Measurements from ENCODE around the gene HIVEP3. TPM values are rescaled to one million over a fixed set of nuclear protein-coding genes. Genes with fewer than 3 reads are reported as not detected.

Gene HIVEP3
- total RNA-seq, 1 donor from 2014 or later: 5.8 TPM

DNA sequence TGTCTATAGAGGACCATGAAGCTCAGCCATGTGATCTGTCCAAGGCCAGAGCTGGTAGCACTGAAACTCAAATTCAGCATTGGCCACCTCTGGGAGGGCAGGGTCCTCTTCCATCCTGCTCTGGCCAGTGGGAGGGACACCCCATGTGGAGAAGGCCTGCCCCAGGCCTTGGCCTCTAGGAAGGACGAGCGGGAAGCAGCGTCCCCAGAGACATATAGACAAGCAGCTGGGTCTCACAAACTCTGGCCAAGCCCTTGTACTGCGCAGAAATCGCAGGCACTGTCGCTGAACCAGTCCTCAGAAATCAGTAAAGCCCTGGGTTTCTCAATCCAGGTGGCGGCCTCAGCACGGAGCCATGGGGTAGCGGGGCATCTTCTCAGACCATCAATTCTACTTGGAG lies 180.7 kb downstream of the HIVEP3 start:
- TF ChIP-seq, protein P1, sequence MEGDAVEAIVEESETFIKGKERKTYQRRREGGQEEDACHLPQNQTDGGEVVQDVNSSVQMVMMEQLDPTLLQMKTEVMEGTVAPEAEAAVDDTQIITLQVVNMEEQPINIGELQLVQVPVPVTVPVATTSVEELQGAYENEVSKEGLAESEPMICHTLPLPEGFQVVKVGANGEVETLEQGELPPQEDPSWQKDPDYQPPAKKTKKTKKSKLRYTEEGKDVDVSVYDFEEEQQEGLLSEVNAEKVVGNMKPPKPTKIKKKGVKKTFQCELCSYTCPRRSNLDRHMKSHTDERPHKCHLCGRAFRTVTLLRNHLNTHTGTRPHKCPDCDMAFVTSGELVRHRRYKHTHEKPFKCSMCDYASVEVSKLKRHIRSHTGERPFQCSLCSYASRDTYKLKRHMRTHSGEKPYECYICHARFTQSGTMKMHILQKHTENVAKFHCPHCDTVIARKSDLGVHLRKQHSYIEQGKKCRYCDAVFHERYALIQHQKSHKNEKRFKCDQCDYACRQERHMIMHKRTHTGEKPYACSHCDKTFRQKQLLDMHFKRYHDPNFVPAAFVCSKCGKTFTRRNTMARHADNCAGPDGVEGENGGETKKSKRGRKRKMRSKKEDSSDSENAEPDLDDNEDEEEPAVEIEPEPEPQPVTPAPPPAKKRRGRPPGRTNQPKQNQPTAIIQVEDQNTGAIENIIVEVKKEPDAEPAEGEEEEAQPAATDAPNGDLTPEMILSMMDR (IDR thresholded peaks at IDR 0.05; ENCODE audit: insufficient read depth, low read length, poor library complexity, severe bottlenecking): no peak
- Histone ChIP-seq H3K4me3 (ENCODE audit: low read depth, low read length) (no peak overlapping the region), H3K27me3 (ENCODE audit: control insufficient read depth, insufficient read depth, low read length) (no peaks in the 10 kb centered on the region), H3K36me3 (ENCODE audit: control insufficient read depth, insufficient read depth, low read length) (no peaks in the 10 kb centered on the region)
- no peak for DNase-seq (ENCODE audit: low read depth)

DNA sequence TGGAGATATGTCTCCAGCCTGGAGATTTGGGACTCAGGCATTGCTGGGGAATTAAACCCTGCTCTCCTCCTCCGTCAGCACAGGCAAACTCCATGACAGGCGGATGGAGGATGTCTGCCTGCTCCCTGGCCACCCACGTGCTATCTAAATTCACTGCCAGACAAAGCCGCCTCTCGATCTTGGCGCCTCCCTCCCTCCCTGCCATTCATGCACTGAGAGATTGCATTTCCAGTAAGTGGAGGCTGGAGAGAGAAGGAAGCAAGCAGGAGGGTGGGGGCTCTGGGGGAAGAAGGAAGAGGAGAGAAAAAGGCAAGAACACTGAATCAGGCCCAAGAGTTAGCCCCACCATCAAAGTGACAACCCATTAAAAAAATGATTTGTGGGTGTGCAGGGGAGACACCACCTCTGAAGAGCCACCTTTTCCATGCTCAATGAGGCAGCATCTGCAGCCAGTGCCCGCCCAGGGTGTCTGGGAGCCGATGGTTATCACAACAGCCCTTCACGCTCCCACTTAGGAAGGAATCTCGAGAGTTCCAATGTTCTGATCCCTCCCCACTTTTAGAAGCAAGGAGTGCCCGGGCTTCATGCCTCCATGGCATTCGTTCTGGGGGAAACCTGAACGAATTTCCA lies 183.0 kb downstream of the HIVEP3 start:
- no peaks in the 10 kb centered on the region for H3K27me3 ChIP-seq (ENCODE audit: control insufficient read depth, insufficient read depth, low read length)
- TF ChIP-seq, protein P1 (IDR thresholded peaks at IDR 0.05; ENCODE audit: insufficient read depth, low read length, poor library complexity, severe bottlenecking): no peak
- no peaks in the 10 kb centered on the region for H3K36me3 ChIP-seq (ENCODE audit: control insufficient read depth, insufficient read depth, low read length)
- no peak overlapping the region for H3K4me3 ChIP-seq (ENCODE audit: low read depth, low read length)
- no peak for DNase-seq (ENCODE audit: low read depth)

DNA sequence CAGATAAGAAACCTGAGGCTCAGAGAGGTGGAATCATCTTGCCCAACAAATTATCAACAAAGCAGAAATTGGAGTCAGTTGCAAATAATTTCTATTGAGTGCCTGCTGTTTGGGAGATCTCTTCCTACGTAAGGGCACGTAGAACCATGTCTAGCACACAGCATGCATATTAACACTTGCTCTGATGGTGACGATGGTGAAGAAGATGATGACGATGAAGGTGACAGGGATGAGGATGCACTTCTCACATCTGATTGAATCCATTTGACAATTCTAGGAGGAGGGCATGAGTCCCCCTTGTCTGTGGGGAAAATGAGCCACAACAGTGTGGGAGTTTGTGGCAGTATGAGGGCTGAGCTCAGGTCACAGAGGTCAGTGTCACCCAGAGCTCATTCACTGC lies 183.6 kb downstream of the HIVEP3 start:
- no peaks in the 10 kb centered on the region for H3K27me3 ChIP-seq (ENCODE audit: control insufficient read depth, insufficient read depth, low read length)
- H3K36me3 ChIP-seq (ENCODE audit: control insufficient read depth, insufficient read depth, low read length): no peaks in the 10 kb centered on the region
- H3K4me3 ChIP-seq (ENCODE audit: low read depth, low read length): no peak overlapping the region
- TF ChIP-seq, protein P1 (IDR thresholded peaks at IDR 0.05; ENCODE audit: insufficient read depth, low read length, poor library complexity, severe bottlenecking): no peak
- no peak for DNase-seq (ENCODE audit: low read depth)

DNA sequence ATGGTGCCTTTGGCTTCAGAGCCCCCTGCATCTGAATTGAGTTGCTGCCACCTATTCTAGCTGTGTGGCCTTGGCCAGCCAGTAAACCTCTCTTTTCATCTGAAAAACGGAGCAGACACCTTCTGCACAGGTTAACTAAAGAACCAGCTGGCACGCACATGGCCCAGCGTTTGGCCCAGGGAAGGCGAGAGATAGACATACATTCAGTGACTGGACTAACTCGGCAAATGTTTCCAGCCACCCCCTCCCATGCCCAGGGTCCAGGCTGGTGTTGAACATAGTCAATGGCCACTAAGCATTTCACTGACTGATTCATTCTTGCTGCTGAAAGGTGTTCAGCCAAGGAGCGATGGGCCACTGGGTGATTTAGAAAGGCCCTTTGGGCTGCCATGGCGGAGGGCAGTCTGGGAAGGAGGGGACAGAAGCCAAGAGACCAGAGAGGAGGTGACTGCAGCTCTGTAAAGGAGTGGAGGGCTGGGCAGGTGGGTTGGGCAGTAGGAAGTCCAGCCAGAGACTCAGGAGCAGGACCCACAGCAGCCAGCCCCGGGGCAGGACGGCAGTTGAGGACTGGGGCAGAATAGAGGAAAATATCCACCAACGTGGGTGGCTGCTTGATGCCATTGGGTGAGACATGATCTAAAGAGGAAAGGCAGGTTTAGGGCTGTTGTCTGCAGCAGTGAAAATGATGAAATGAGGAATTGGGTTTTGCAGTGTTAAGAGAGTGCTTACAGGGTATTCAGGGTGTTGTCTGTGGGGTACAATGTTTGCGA lies 184.3 kb downstream of the HIVEP3 start:
- H3K4me3 ChIP-seq (ENCODE audit: low read depth, low read length): no peak overlapping the region
- TF ChIP-seq, protein P1 (IDR thresholded peaks at IDR 0.05; ENCODE audit: insufficient read depth, low read length, poor library complexity, severe bottlenecking): no peak
- no peaks in the 10 kb centered on the region for H3K27me3 ChIP-seq (ENCODE audit: control insufficient read depth, insufficient read depth, low read length)
- DNase-seq (ENCODE audit: low read depth): no peak
- H3K36me3 ChIP-seq (ENCODE audit: control insufficient read depth, insufficient read depth, low read length): no peaks in the 10 kb centered on the region

DNA sequence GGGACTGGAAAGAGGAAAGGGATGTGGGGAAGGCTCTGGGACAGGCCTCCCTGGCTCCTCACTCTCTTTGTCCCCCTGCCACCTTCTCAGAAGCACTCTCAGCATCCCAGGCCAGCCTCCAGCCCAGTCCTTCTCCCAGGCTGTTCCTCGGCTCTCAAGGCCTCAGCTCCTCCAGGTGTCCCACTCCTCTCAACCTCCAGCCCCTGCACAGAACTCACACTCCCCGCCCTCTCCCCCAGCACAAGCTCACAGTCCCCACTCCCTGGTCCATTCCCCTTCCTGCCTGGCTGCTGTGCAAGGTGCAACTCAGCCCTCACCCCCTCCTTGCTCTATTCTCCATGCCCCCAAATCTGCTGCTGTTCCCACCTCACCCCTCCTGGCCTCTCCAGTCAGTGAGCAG lies 185.0 kb downstream of the HIVEP3 start:
- H3K27me3 ChIP-seq (ENCODE audit: control insufficient read depth, insufficient read depth, low read length): no peaks in the 10 kb centered on the region
- H3K36me3 ChIP-seq (ENCODE audit: control insufficient read depth, insufficient read depth, low read length): no peaks in the 10 kb centered on the region
- no peak overlapping the region for H3K4me3 ChIP-seq (ENCODE audit: low read depth, low read length)
- TF ChIP-seq, protein P1 (IDR thresholded peaks at IDR 0.05; ENCODE audit: insufficient read depth, low read length, poor library complexity, severe bottlenecking): no peak
- no peak for DNase-seq (ENCODE audit: low read depth)
